ENCODE measurements around the gene SEC63.
"Not testable (repeated sequence)": the region's sequence is repeated elsewhere in the genome, so short reads cannot be mapped to it uniquely, and the experiment has no call there.

SEC63 gene

GRCh38 chr6:107928984-107929383, 29.0 kb downstream of the SEC63 start:
- Histone ChIP-seq H4K20me1 (ENCODE audit: insufficient read depth, low read length) (peaks cover 7% of the 10 kb centered on the region), H3K9me3 (ENCODE audit: insufficient read depth, low read length) (no peaks in the 10 kb centered on the region), H3K4me2 (ENCODE audit: low read length) (no peak overlapping the region), H3K36me3 (replicated peaks; ENCODE audit: low read depth, low read length) (peaks cover 5% of the 10 kb centered on the region), H3K4me1 (ENCODE audit: low read length) (no peaks in the 10 kb centered on the region), H3K9ac (ENCODE audit: low read length) (no peak overlapping the region), H3K79me2 (ENCODE audit: low read length) (peaks cover 63% of the 10 kb centered on the region), H3K27me3 (ENCODE audit: low read depth, low read length) (no peaks in the 10 kb centered on the region), H3K4me3 (ENCODE audit: low read length) (no peak overlapping the region), H3K27ac (ENCODE audit: low read length) (no peak overlapping the region), H2AFZ (ENCODE audit: low read depth, low read length) (no peak overlapping the region)
- no peak for TF ChIP-seq EZH2phosphoT487 (IDR thresholded peaks at IDR 0.05; ENCODE audit: low read depth)
- TF ChIP-seq CTCF (IDR thresholded peaks at IDR 0.05; ENCODE audit: low read depth, low read length): no peak

- H3K79me2 ChIP-seq (ENCODE audit: low read length): peaks cover 48% of the 10 kb centered on the region
- not testable (repeated sequence) for H4K20me1 ChIP-seq (ENCODE audit: insufficient read depth, low read length); H3K9ac ChIP-seq (ENCODE audit: low read length); H2AFZ ChIP-seq (ENCODE audit: low read depth, low read length); H3K27ac ChIP-seq (ENCODE audit: low read length); H3K9me3 ChIP-seq (ENCODE audit: insufficient read depth, low read length); H3K4me2 ChIP-seq (ENCODE audit: low read length); H3K27me3 ChIP-seq (ENCODE audit: low read depth, low read length); H3K4me1 ChIP-seq (ENCODE audit: low read length); H3K4me3 ChIP-seq (ENCODE audit: low read length); H3K36me3 ChIP-seq (replicated peaks; ENCODE audit: low read depth, low read length)
These were observed 31.1 kb downstream of the SEC63 start for GRCh38 chr6:107926697-107927544.

GRCh38 chr6:107917451-107918375, 40.3 kb downstream of the SEC63 start:
- H3K4me2 ChIP-seq (ENCODE audit: low read length): peak overlapping the region; percentile 22
- H3K36me3 ChIP-seq (replicated peaks; ENCODE audit: low read depth, low read length): peaks cover 50% of the 10 kb centered on the region
- no peaks in the 10 kb centered on the region for H3K79me2 ChIP-seq (ENCODE audit: low read length)
- H3K9ac ChIP-seq (ENCODE audit: low read length): no peak overlapping the region
- H3K27ac ChIP-seq (ENCODE audit: low read length): peak overlapping the region; percentile 75
- H3K4me1 ChIP-seq (ENCODE audit: low read length): peaks cover 10% of the 10 kb centered on the region
- no peaks in the 10 kb centered on the region for H4K20me1 ChIP-seq (ENCODE audit: insufficient read depth, low read length)
- no peaks in the 10 kb centered on the region for H3K27me3 ChIP-seq (ENCODE audit: low read depth, low read length)
- 0 out of 2 replicates have a peak overlapping the region, but pooled peaks have one; percentile 20 for H3K4me3 ChIP-seq (ENCODE audit: low read length)
- peaks cover 9% of the 10 kb centered on the region for H3K9me3 ChIP-seq (ENCODE audit: insufficient read depth, low read length)
- TF ChIP-seq CTCF (IDR thresholded peaks at IDR 0.05; ENCODE audit: low read depth, low read length): no peak
- no peak for TF ChIP-seq EZH2phosphoT487 (IDR thresholded peaks at IDR 0.05; ENCODE audit: low read depth)
- no peak overlapping the region for H2AFZ ChIP-seq (ENCODE audit: low read depth, low read length)

GRCh38 chr6:107916961-107917360, 41.0 kb downstream of the SEC63 start:
- Histone ChIP-seq H3K4me1 (ENCODE audit: low read length) (peaks cover 10% of the 10 kb centered on the region), H3K27ac (ENCODE audit: low read length) (0 out of 2 replicates have a peak overlapping the region, but pooled peaks have one; percentile 75), H3K36me3 (replicated peaks; ENCODE audit: low read depth, low read length) (peaks cover 48% of the 10 kb centered on the region)
- H3K9me3 ChIP-seq (ENCODE audit: insufficient read depth, low read length); H3K79me2 ChIP-seq (ENCODE audit: low read length); H3K9ac ChIP-seq (ENCODE audit: low read length); H3K4me3 ChIP-seq (ENCODE audit: low read length); H2AFZ ChIP-seq (ENCODE audit: low read depth, low read length); H3K4me2 ChIP-seq (ENCODE audit: low read length); H4K20me1 ChIP-seq (ENCODE audit: insufficient read depth, low read length); H3K27me3 ChIP-seq (ENCODE audit: low read depth, low read length): not testable (repeated sequence)

All from OCI-LY3 (cell line).